HEK293T (cell line): ENCODE measurements around the gene COX10.

Source experiments
- CTCF ChIA-PET: fragments of 350-600 bp; formaldehyde crosslinking; extraction: SDS; loops from one replicate; lab custom pipeline; 2021; ENCODE audit warnings: antibody characterized with exemption, inconsistent platforms; lab: Yijun Ruan, JAX
- POLR2A ChIA-PET: fragments of 350-600 bp; formaldehyde crosslinking; extraction: SDS; loops from one replicate; lab custom pipeline; 2020; ENCODE audit warnings: antibody characterized with exemption, inconsistent platforms; lab: Yijun Ruan, JAX
- DNase-seq: peaks from one replicate; pipeline ENCODE4 v3.0.0; 2012; ENCODE audit warnings: mixed read lengths; ENCODE audit errors: extremely low spot score
- ARNT ChIP-seq: fragments of 450-650 bp; IDR thresholded peaks from 2 replicates; pipeline ENCODE4 v1.6.1; 2017; ENCODE audit warnings: mild to moderate bottlenecking
- BHLHE40 ChIP-seq: fragments of 450-650 bp; IDR thresholded peaks from 2 replicates; pipeline ENCODE4 v1.6.1; 2016; ENCODE audit warnings: mild to moderate bottlenecking, moderate library complexity, borderline replicate concordance
- CTBP1 ChIP-seq: fragments of 450-650 bp; IDR thresholded peaks from 2 replicates; pipeline ENCODE4 v1.6.1; 2016; ENCODE audit warnings: borderline replicate concordance
- ELF4 ChIP-seq: fragments of 450-650 bp; IDR thresholded peaks from 2 replicates; pipeline ENCODE4 v1.6.1; 2017; ENCODE audit warnings: antibody characterized with exemption
- FOXA1 ChIP-seq: fragments of 450-650 bp; IDR thresholded peaks from 2 replicates; pipeline ENCODE4 v1.6.1; 2016; ENCODE audit warnings: mild to moderate bottlenecking
- FOXK2 ChIP-seq: fragments of 450-650 bp; IDR thresholded peaks from 2 replicates; pipeline ENCODE4 v1.6.1; 2016; ENCODE audit warnings: mild to moderate bottlenecking
- FOXM1 ChIP-seq: fragments of 450-650 bp; IDR thresholded peaks from 2 replicates; pipeline ENCODE4 v1.6.1; 2017; ENCODE audit warnings: mild to moderate bottlenecking, borderline replicate concordance
- HDGF ChIP-seq: fragments of 450-650 bp; IDR thresholded peaks from 2 replicates; pipeline ENCODE4 v1.6.1; 2017; ENCODE audit warnings: antibody characterized with exemption, borderline replicate concordance
- L3MBTL2 ChIP-seq: fragments of 450-650 bp; conservative IDR thresholded peaks from 2 replicates; pipeline ENCODE4 v1.6.1; 2016; ENCODE audit warnings: mild to moderate bottlenecking
- LEF1 ChIP-seq: fragments of 450-650 bp; IDR thresholded peaks from 2 replicates; pipeline ENCODE4 v1.6.1; 2017; ENCODE audit warnings: mild to moderate bottlenecking, borderline replicate concordance
- NFRKB ChIP-seq: fragments of 450-650 bp; IDR thresholded peaks from 2 replicates; pipeline ENCODE4 v1.6.1; 2016; ENCODE audit warnings: mild to moderate bottlenecking, moderate library complexity
- PKNOX1 ChIP-seq: fragments of 450-650 bp; IDR thresholded peaks from 2 replicates; pipeline ENCODE4 v1.6.1; 2016
- SP1 ChIP-seq: fragments of 450-650 bp; IDR thresholded peaks from 2 replicates; pipeline ENCODE4 v1.6.1; 2017
- SUZ12 ChIP-seq: fragments of 450-650 bp; IDR thresholded peaks from 2 replicates; pipeline ENCODE4 v1.6.1; 2016; ENCODE audit warnings: mild to moderate bottlenecking
- TARDBP ChIP-seq: fragments of 450-650 bp; IDR thresholded peaks from 2 replicates; pipeline ENCODE4 v1.6.1; 2016
- ZNF384 ChIP-seq: fragments of 450-650 bp; IDR thresholded peaks from 2 replicates; pipeline ENCODE4 v1.6.1; 2016

COX10 gene

GRCh38 chr17:14204546-14204945, 135.2 kb downstream of the COX10 start:
- CTCF ChIA-PET = no interaction called here

GRCh38 chr17:14205380-14205779, 136.1 kb downstream of the COX10 start:
- POLR2A ChIA-PET = no interaction called here
- TF ChIP-seq CTBP1 (no peak), LEF1 (no peak), SUZ12 (no peak), PKNOX1 (no peak), NFRKB (no peak), FOXA1 (no peak), FOXK2 (no peak), HDGF (no peak), BHLHE40 (no peak), TARDBP (no peak), ELF4 (no peak), L3MBTL2 (no peak), ARNT (no peak)
- DNase-seq = no peak
- CTCF ChIA-PET = no interaction called here

More at GRCh38 chr17:14204546-14204945, 135.2 kb downstream of the COX10 start:
- DNase-seq = no peak
- TF ChIP-seq ARNT = no peak
- TF ChIP-seq NFRKB = no peak
- TF ChIP-seq HDGF = no peak
- TF ChIP-seq SP1 = no peak
- TF ChIP-seq ELF4 = no peak
- no peak for TF ChIP-seq PKNOX1
- no peak for TF ChIP-seq FOXA1
- TF ChIP-seq L3MBTL2 = no peak
- TF ChIP-seq ZNF384 = no peak
- TF ChIP-seq CTBP1 = no peak
- no peak for TF ChIP-seq BHLHE40
- no peak for TF ChIP-seq FOXK2
- no peak for TF ChIP-seq SUZ12
- TF ChIP-seq TARDBP = no peak
- no peak for TF ChIP-seq FOXM1
- no peak for TF ChIP-seq LEF1
- POLR2A ChIA-PET = no interaction called here

- no peak for DNase-seq
- TF ChIP-seq TARDBP = no peak
- TF ChIP-seq FOXK2 = no peak
- no peak for TF ChIP-seq SUZ12
- TF ChIP-seq NFRKB = no peak
- TF ChIP-seq ARNT = no peak
- TF ChIP-seq PKNOX1 = no peak
- TF ChIP-seq ELF4 = no peak
- no peak for TF ChIP-seq FOXA1
- TF ChIP-seq SP1 = no peak
- TF ChIP-seq BHLHE40 = no peak
- TF ChIP-seq CTBP1 = no peak
- no peak for TF ChIP-seq L3MBTL2
- no peak for TF ChIP-seq LEF1
- no peak for TF ChIP-seq FOXM1
- no peak for TF ChIP-seq HDGF
- TF ChIP-seq ZNF384 = no peak
- ChIA-PET POLR2A (no interaction called here), CTCF (no interaction called here)
Measured at GRCh38 chr17:14205992-14206461, 136.7 kb downstream of the COX10 start.

GRCh38 chr17:14206891-14207290, 137.6 kb downstream of the COX10 start:
- DNase-seq = no peak
- no peak for TF ChIP-seq TARDBP
- TF ChIP-seq NFRKB = no peak
- TF ChIP-seq FOXM1 = no peak
- TF ChIP-seq L3MBTL2 = no peak
- no peak for TF ChIP-seq ZNF384
- TF ChIP-seq SP1 = no peak
- TF ChIP-seq CTBP1 = no peak
- no peak for TF ChIP-seq SUZ12
- TF ChIP-seq LEF1 = no peak
- no peak for TF ChIP-seq ARNT
- no peak for TF ChIP-seq BHLHE40
- TF ChIP-seq HDGF = no peak
- no peak for TF ChIP-seq FOXA1
- CTCF ChIA-PET = no interaction called here
- POLR2A ChIA-PET = no interaction called here

- ChIA-PET CTCF (no interaction called here), POLR2A (no interaction called here)
- no peak for DNase-seq
- no peak for TF ChIP-seq FOXK2
Measured at GRCh38 chr17:14207791-14208190, 138.5 kb downstream of the COX10 start.

- no peak for DNase-seq
- ChIA-PET POLR2A (interaction anchor here (1.5 kb wide), 1 partner anchor 91 kb away, joined by 3 read pairs; the partner anchor contains the start of gene HS3ST3B1), CTCF (no interaction called here)
- TF ChIP-seq LEF1 (no peak), PKNOX1 (no peak), TARDBP (no peak), ELF4 (no peak), L3MBTL2 (no peak), ZNF384 (no peak), FOXK2 (no peak)
Measured at GRCh38 chr17:14209215-14209614, 139.9 kb downstream of the COX10 start.
